K562 (cell line): ENCODE measurements around the gene SDHAF1. TPM values are rescaled to one million over a fixed set of nuclear protein-coding genes. Genes with fewer than 3 reads are reported as not detected.

Experiments used
- ATAC-seq: fragments of 200-7000 bp; cut with Tn5 transposase; 3 replicates; pipeline ENCODE4 v1.9.1; 2020; ENCODE audit warnings: moderate library complexity
- BruUV-seq: library from RNA; stranded (reverse); fragments of 400-500 nt; replicated peaks from 2 replicates; lab custom pipeline; 2021; lab: Mats Ljungman, UMichigan
- CTCF ChIA-PET: fragments of 300-600 bp; formaldehyde crosslinking; extraction: SDS; loops from one replicate; lab custom pipeline; 2021; ENCODE audit warnings: low intra/inter-chr PET ratio; lab: Yijun Ruan, JAX
- POLR2A ChIA-PET: fragments of 300-600, 350-650 bp; sonication (Branson Sonifier 250); formaldehyde crosslinking; extraction: SDS; loops from one replicate; lab custom pipeline; 2021; ENCODE audit warnings: antibody characterized with exemption, inconsistent platforms; lab: Yijun Ruan, JAX
- DNase-seq, 4 experiments: peaks; one replicate each; pipeline versions ENCODE4 v3.0.0 to v3.0.0-alpha.2; 2011 to 2018; ENCODE audit warnings: low spot score in 3 of 4, mixed read lengths in 3 of 4; ENCODE audit errors: extremely low read depth in 1 of 4
- FAIRE-seq: peaks from 2 replicates; lab custom pipeline; 2011; peaks lifted over from hg19 to GRCh38; lab: Jason Lieb, UNC
- H2AFZ ChIP-seq: 2 replicates; pipeline ENCODE4 v1.6.0; 2011; ENCODE audit warnings: low read depth, low read length, control low read depth, inconsistent platforms
- H3K27ac ChIP-seq: fragments of 200-600 bp; 3 replicates; pipeline ENCODE4 v1.8.0; 2011; ENCODE audit warnings: low read depth, mild to moderate bottlenecking, control low read depth, inconsistent platforms, low read length, moderate library complexity, mixed read lengths; ENCODE audit errors: extremely low read depth
- H3K27me3 ChIP-seq, 2 experiments: fragments of 300-600 bp in 1 of 2; 2 replicates in 1 of 2; 3 replicates in 1 of 2; pipeline versions ENCODE4 v1.6.0 to v1.8.0; 2011; ENCODE audit warnings: inconsistent platforms in 2 of 2, low read length in 2 of 2, mild to moderate bottlenecking in 1 of 2, mixed read lengths in 1 of 2, moderate library complexity in 1 of 2; ENCODE audit not compliant: control insufficient read depth in 2 of 2, insufficient read depth in 2 of 2
- H3K36me3 ChIP-seq: fragments of 300-600 bp; 3 replicates; pipeline ENCODE4 v1.8.0; 2011; ENCODE audit warnings: mild to moderate bottlenecking, low read length, inconsistent platforms; ENCODE audit not compliant: control insufficient read depth, insufficient read depth
- H3K4me1 ChIP-seq, 2 experiments: fragments of 200-600 bp in 1 of 2; replicated peaks in 1 of 2; 2 replicates in 1 of 2; 3 replicates in 1 of 2; pipeline versions ENCODE4 v1.5.1 to v1.8.0; 2011; ENCODE audit warnings: inconsistent platforms in 2 of 2, low read length in 2 of 2, mild to moderate bottlenecking in 1 of 2, mixed read lengths in 1 of 2, moderate library complexity in 1 of 2; ENCODE audit not compliant: control insufficient read depth in 2 of 2, insufficient read depth in 2 of 2
- H3K4me2 ChIP-seq: 2 replicates; pipeline ENCODE4 v1.6.1; 2011; ENCODE audit warnings: low read length, control low read depth, inconsistent platforms, mixed read lengths; ENCODE audit not compliant: insufficient read depth
- H3K4me3 ChIP-seq: fragments of 200-600 bp; sonication (generic), shearing (Covaris generic); 2 replicates; pipeline ENCODE4 v1.5.1; 2016; ENCODE audit warnings: control low read depth, inconsistent platforms
- H3K79me2 ChIP-seq: fragments of 200-600 bp; 3 replicates; pipeline ENCODE4 v1.8.0; 2011; ENCODE audit warnings: low read length, inconsistent platforms; ENCODE audit not compliant: control insufficient read depth, insufficient read depth
- H3K9ac ChIP-seq, 2 experiments: 2 replicates each; pipeline versions ENCODE4 v1.6.0 to v1.6.1; 2011; ENCODE audit warnings: low read depth in 2 of 2, low read length in 2 of 2, control low read depth in 1 of 2, inconsistent platforms in 1 of 2, mild to moderate bottlenecking in 1 of 2, mixed read lengths in 1 of 2; ENCODE audit not compliant: insufficient read depth in 1 of 2
- H3K9me1 ChIP-seq: one replicate; pipeline ENCODE4 v1.6.0; 2011; ENCODE audit warnings: inconsistent platforms, mild to moderate bottlenecking, low read length, moderate library complexity; ENCODE audit not compliant: control insufficient read depth, insufficient read depth
- H3K9me3 ChIP-seq: replicated peaks from 2 replicates; pipeline ENCODE4 v1.5.1; 2011; ENCODE audit warnings: low read depth, low read length, inconsistent platforms; ENCODE audit not compliant: control insufficient read depth, insufficient read depth
- H4K20me1 ChIP-seq: replicated peaks from 2 replicates; pipeline ENCODE4 v1.6.1; 2011; ENCODE audit warnings: low read length, inconsistent platforms, mixed read lengths; ENCODE audit not compliant: control insufficient read depth, insufficient read depth
- FOXA3 ChIP-seq, 2 experiments: fragments of 450-650 bp in 1 of 2; sonication (generic) in 1 of 2; formaldehyde crosslinking; IDR thresholded peaks in 1 of 2; conservative IDR thresholded peaks in 1 of 2; 2 replicates each; pipeline versions ENCODE4 v1.4.0 to v1.8.0; 2020 to 2022; ENCODE audit warnings: mild to moderate bottlenecking in 2 of 2, missing genetic modification reagents in 1 of 2
- KLF6 ChIP-seq: fragments of 250-450 bp; sonication (Bioruptor Pico); IDR thresholded peaks from 2 replicates; pipeline ENCODE4 v1.4.0; 2020; ENCODE audit warnings: mild to moderate bottlenecking, moderate library complexity, borderline replicate concordance
- LCOR ChIP-seq: sonication (generic); formaldehyde crosslinking; IDR thresholded peaks from 2 replicates; pipeline ENCODE4 v1.8.0; 2022; ENCODE audit warnings: mild to moderate bottlenecking, missing genetic modification reagents
- NFYB ChIP-seq: IDR thresholded peaks from 2 replicates; pipeline ENCODE4 v1.6.1; 2011; ENCODE audit warnings: mild to moderate bottlenecking, moderate library complexity; ENCODE audit not compliant: insufficient read length; ENCODE audit errors: extremely low read depth
- POU5F1 ChIP-seq: fragments of 150-350 bp; IDR thresholded peaks from 2 replicates; pipeline ENCODE4 v1.6.1; 2014; ENCODE audit warnings: borderline replicate concordance, low read length, low read depth, mild to moderate bottlenecking; ENCODE audit not compliant: partially characterized antibody
- SMARCA5 ChIP-seq: fragments of 450-650 bp; IDR thresholded peaks from 2 replicates; pipeline ENCODE4 v1.6.1; 2016
- TBP ChIP-seq: optimal IDR thresholded peaks from 2 replicates; pipeline ENCODE3; 2011; ENCODE audit warnings: low read depth, low read length, improper control_type of control experiment
- TGIF2 ChIP-seq: sonication (generic); formaldehyde crosslinking; IDR thresholded peaks from 2 replicates; pipeline ENCODE4 v1.8.1; 2022; ENCODE audit warnings: mild to moderate bottlenecking, missing genetic modification reagents, moderate library complexity
- TRIM28 ChIP-seq: fragments of 450-650 bp; IDR thresholded peaks from 2 replicates; pipeline ENCODE4 v1.6.1; 2017
- ZNF175 ChIP-seq: fragments of 200-800 bp; sonication (Bioruptor generic); IDR thresholded peaks from 2 replicates; pipeline ENCODE4 v1.6.1; 2016; ENCODE audit warnings: low read depth, mild to moderate bottlenecking, missing genetic modification characterization, missing compliant biosample characterization
- ZNF311 ChIP-seq: fragments of 250-450 bp; sonication (Bioruptor Pico); IDR thresholded peaks from 2 replicates; pipeline ENCODE4 v1.4.0; 2020; ENCODE audit warnings: mild to moderate bottlenecking, moderate library complexity
- ZNF436 ChIP-seq: fragments of 250-450, 450-650 bp; sonication (Bioruptor Pico); formaldehyde crosslinking; IDR thresholded peaks from 2 replicates; pipeline ENCODE4 v1.7.0; 2020; ENCODE audit warnings: mild to moderate bottlenecking
- ZZZ3 ChIP-seq: fragments of 450-650 bp; IDR thresholded peaks from 2 replicates; pipeline ENCODE4 v1.6.1; 2016; ENCODE audit warnings: antibody characterized with exemption, mild to moderate bottlenecking, moderate library complexity
- WGBS: fragments of 100-300 bp; shearing (Covaris generic); methylation state at CpG from one replicate; pipeline ENCODE4 v1.1.6; 2016; ENCODE audit warnings: low coverage, mixed read lengths; ENCODE audit not compliant: insufficient coverage; ENCODE audit errors: missing lambda C conversion rate; 5-methylcytosine and 5-hydroxymethylcytosine counted together
- in situ Hi-C: fragments of 300-500 bp; cut with MboI; formaldehyde crosslinking; loops from 4 replicates; pipeline ENCODE4 v1.15.0; 2018; ENCODE audit warnings: inconsistent platforms, mixed read lengths
- intact Hi-C: fragments of 100-400 bp; cut with micrococcal nuclease; formaldehyde crosslinking; loops from 2 replicates; pipeline ENCODE4 v1.14.2; 2022
- polyA plus RNA-seq, 8 experiments: library from polyadenylated mRNA; depleted of rRNA in 4 of 8; stranded (reverse) in 5 of 8; unstranded in 3 of 8; fragments of >200 nt; fragmentation: Nextera tagmentation in 2 of 8; fragmentation: Illumina TruSeq in 1 of 8; extraction: Ambion mirVana in 2 of 8; extraction: Trizol in 1 of 8; gene quantifications; 2 replicates each; pipeline versions ENCODE4 v1.2.1 to v1.2.3, GENCODE V29; 2011 to 2014; ENCODE audit warnings: inconsistent platforms in 1 of 8, missing spikeins in 1 of 8
- total RNA-seq, 7 experiments: library from RNA; depleted of rRNA in 6 of 7; stranded (reverse); fragments of >200 nt in 6 of 7; fragmentation: Illumina TruSeq in 2 of 7; extraction: Trizol in 2 of 7; gene quantifications; 2 replicates each; pipeline versions ENCODE4 v1.2.1 to v1.2.3, GENCODE V29; 2011 to 2021; ENCODE audit warnings: low replicate concordance in 1 of 7
- TF ChIP-seq, protein P1 (sequence below), 2 experiments: fragments of 450-650 bp in 1 of 2; sonication (generic) in 1 of 2; formaldehyde crosslinking in 1 of 2; IDR thresholded peaks; 2 replicates each; pipeline versions ENCODE4 v1.7.1 to v1.9.0; 2016 to 2022; ENCODE audit warnings: inconsistent platforms in 1 of 2, mild to moderate bottlenecking in 1 of 2, missing genetic modification reagents in 1 of 2

Gene SDHAF1
- total and polyA plus RNA-seq, 9 of the 15 experiments (the other 6 are each of a cell fraction or from before 2014, with no cell fraction given), result 0.42 to 55.7 (median 18.8) TPM

GRCh38 chr19:35987571-35987896 is 7.5 kb upstream of the SDHAF1 start (continued):
- TF ChIP-seq FOXA3 (CRISPR knock-in tag; conservative IDR thresholded peaks at IDR 0.05 in 1 of 2, IDR thresholded peaks at IDR 0.05 in 1 of 2), result no peak

DNA sequence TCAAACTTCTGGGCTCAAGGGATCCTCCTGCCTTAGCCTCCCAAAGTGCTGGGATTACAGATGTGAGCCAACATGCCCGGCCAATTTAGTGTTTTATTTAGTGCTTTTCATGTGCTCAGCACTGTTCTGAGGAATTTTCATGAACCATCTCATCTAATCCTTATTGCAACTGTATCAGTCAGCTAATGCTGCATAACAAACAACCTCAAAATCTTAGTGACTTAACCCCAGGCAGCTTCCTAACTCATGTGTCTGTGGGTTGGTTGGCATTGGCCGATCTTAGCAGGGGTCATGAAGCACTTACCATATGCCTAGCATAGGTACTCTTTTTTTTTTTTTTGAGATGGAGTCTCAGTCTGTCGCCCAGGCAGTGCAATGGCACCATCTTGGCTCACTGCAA is 6.2 kb upstream of the SDHAF1 start:
- POLR2A ChIA-PET, result no interaction called here
- intact Hi-C loops, result no loop called here
- no peak for DNase-seq
- TF ChIP-seq SMARCA5 (peak; percentile 17; the same call in 1 of the 2 replicates), TRIM28 (peak; percentile 71; the same call in 1 of the 2 replicates), ZNF175 (CRISPR knock-in tag) (no peak), ZNF436 (CRISPR knock-in tag) (no peak), NFYB (no peak), ZNF311 (no peak), LCOR (CRISPR knock-in tag) (no peak), TGIF2 (CRISPR knock-in tag) (no peak), POU5F1 (no peak), KLF6 (CRISPR knock-in tag) (no peak), TBP (no peak), ZZZ3 (no peak)
- TF ChIP-seq, protein P1, sequence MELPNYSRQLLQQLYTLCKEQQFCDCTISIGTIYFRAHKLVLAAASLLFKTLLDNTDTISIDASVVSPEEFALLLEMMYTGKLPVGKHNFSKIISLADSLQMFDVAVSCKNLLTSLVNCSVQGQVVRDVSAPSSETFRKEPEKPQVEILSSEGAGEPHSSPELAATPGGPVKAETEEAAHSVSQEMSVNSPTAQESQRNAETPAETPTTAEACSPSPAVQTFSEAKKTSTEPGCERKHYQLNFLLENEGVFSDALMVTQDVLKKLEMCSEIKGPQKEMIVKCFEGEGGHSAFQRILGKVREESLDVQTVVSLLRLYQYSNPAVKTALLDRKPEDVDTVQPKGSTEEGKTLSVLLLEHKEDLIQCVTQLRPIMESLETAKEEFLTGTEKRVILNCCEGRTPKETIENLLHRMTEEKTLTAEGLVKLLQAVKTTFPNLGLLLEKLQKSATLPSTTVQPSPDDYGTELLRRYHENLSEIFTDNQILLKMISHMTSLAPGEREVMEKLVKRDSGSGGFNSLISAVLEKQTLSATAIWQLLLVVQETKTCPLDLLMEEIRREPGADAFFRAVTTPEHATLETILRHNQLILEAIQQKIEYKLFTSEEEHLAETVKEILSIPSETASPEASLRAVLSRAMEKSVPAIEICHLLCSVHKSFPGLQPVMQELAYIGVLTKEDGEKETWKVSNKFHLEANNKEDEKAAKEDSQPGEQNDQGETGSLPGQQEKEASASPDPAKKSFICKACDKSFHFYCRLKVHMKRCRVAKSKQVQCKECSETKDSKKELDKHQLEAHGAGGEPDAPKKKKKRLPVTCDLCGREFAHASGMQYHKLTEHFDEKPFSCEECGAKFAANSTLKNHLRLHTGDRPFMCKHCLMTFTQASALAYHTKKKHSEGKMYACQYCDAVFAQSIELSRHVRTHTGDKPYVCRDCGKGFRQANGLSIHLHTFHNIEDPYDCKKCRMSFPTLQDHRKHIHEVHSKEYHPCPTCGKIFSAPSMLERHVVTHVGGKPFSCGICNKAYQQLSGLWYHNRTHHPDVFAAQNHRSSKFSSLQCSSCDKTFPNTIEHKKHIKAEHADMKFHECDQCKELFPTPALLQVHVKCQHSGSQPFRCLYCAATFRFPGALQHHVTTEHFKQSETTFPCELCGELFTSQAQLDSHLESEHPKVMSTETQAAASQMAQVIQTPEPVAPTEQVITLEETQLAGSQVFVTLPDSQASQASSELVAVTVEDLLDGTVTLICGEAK (IDR thresholded peaks at IDR 0.05), result no peak
- TF ChIP-seq, protein P1 (CRISPR knock-in tag; IDR thresholded peaks at IDR 0.05), result no peak

More for the DNA sequence above, 6.2 kb upstream of the SDHAF1 start:
- no peaks in the 10 kb centered on the region for H3K36me3 ChIP-seq
- H3K9me1 ChIP-seq, result no peaks in the 10 kb centered on the region
- peaks cover 10 to 25% of the 10 kb centered on the region in 2 experiments; a peak in 4 of 5 replicates for H3K27me3 ChIP-seq
- ATAC-seq (no peak), FAIRE-seq (no peak)
- CTCF ChIA-PET, result no interaction called here
- H3K4me2 ChIP-seq, result no peak overlapping the region
- no peak overlapping the region for H3K27ac ChIP-seq
- no peaks in the 10 kb centered on the region for H4K20me1 ChIP-seq
- BruUV-seq, result no TSS peak
- H2AFZ ChIP-seq, result no peak overlapping the region
- no peak overlapping the region for H3K4me3 ChIP-seq
- H3K4me1 ChIP-seq, result peaks cover 0 to 14% of the 10 kb centered on the region in 2 experiments; a peak in 2 of 5 replicates
- no peak overlapping the region for H3K9ac ChIP-seq
- in situ Hi-C loops, result no loop called here
- 3% methylated on average over 2 of the region's 3 CpGs for WGBS
- H3K9me3 ChIP-seq, result peaks cover 3% of the 10 kb centered on the region
- H3K79me2 ChIP-seq, result no peaks in the 10 kb centered on the region
